AML-193 (cell line): ENCODE measurements around the gene FLII.
"Not testable (repeated sequence)": the region's sequence is repeated elsewhere in the genome, so short reads cannot be mapped to it uniquely, and the experiment has no call there.

Source experiments
- DNase-seq, 2 experiments: peaks; one replicate each; lab custom pipeline; 2025; lab: John Stamatoyannopoulos, UW

The FLII gene

DNA sequence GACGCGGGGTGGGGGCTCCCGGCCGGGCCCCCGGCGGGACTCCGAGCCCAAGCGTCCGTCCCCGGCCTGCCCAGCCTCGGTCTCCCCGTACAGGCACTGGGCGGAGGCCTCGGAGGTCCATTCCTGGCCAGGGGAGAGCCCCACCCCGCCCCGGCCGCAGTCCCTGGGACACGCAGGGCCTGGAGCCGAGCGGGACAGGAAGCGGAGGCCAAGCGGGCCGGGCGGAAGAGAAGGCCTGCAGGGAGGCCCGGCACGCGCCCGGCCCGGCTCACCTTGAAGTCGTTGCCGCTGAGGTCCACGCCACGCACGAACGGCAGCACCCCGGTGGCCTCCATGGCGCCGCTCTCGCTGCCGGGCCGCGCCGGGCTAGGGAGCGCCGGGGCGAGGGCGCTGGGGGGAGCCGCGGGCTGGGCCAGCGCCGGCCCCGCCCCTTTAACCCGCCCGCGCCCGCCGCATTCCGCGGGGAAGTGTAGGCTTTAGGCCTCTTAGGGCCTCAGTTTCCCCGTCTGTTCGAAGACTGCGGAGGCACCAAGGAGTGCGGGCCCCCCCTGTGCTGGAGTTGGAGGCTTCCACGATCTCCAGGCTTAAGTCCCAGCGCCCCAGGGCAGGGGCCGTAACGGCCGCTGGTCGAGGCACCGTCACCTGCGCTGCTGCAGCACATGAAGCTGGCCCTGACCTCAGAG lies at the start of gene FLII:
FLII (minus strand) TSS at position 383 of the 683 bp plus-strand sequence; CDS start at position 335, 48 bp downstream.
- DNase-seq = peak in 1 of 2 experiments; percentile 3

DNA sequence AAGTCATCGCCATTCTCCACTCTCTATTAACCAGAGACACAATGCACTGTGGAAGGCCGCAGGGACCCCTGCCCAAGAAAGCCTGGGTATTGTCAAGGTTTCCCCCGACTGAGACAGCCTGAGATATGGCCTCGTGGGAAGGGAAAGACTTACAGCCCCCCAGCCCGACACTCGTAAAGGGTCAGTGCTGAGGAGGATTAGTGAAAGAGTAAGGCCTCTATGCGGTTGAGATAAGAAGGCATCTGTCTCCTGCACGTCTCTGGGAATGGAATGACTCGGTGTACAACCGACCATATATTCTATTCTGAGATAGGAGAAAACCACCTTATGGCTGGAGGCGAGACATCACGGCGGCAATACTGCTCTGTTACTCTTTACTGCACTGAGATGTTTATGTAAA lies 44.7 kb upstream of the FLII start:
- DNase-seq = not testable (repeated sequence)

DNA sequence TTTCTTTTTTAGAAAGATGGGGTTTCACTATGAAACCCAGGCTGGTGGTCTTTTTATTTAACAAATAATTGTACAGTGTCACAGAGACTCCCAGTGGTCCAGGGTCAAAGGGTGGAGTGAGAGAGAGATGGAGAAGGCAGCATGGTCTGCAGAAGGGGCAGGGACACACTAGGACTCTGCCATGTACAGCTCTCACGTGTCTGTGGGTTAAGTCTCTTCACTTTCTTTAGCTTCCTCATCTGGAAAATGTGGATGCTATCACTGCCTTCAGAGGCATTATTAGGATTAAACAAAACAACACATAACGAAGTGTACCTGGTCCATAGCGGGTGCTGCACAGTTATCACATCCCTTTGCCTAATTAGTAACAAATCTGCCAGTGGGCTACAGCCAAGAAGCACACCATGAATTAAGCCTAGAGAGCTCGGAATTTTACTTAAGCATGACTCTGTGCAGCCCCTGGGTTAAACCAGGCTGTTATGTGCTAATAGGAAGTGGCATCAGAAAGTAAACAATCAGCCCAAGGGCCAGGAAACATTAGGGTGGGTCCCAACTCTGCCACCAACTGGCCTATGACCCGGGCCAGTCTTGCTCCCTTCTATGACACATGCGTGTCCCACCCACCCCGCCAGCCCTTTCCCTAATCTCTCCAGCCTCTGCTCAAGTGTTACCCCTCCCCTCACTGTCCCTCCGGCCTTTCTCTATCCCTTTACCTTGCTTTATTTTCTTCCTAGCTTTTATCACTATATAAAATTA lies 42.4 kb upstream of the FLII start:
- no peak for DNase-seq

DNA sequence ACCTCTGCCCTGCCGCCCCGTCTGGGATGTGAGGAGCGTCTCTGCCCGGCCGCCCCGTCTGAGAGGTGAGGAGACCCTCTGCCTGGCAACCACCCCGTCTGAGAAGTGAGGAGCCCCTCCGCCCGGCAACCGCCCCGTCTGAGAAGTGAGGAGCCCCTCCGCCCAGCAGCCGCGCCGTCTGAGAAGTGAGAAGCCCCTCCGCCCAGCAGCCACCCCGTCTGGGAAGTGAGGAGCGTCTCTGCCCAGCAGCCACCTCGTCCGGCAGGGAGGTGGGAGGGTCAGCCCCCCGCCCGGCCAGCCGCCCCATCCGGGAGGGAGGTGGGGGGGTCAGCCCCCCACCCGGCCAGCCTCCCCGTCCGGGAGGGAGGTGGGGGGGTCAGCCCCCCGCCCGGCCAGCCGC lies 39.5 kb upstream of the FLII start:
- DNase-seq = not testable (repeated sequence)

DNA sequence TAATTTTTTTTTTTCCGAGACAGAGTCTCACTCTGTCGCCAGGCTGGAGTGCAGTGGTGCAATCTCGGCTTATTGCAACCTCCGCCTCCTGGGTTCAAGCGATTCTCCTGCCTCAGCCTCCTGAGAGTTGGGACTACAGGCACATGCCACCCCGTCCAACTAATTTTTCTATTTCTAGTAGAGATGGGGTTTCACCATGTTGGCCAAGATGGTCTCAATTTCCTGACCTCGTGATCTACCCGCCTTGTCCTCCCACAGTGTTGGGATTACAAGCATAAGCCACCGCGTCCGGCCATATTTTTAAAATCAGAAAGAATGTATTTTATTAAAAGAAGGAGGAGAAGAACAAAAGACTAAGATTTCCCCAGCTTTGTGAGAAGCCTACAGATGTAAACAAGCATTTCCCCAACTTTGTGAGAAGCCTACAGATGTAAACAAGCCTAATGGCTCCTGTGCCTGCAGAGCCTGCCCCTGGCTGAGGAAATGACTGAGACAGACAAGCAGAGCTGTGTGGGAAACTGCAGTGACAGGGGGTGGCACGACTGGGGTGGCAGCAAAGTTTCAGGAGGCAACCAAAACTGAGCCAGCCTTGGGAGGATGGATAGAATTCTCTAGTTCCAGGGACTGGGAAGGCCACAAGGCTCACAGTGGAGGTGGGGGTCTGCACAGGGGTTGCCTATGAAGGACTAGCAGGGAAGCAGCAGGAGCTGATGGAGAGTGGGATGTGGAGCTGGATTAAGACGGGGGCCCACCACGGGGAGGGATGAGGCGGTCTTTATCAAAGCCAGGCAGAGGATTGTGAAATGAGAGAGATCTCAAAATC lies 33.4 kb upstream of the FLII start:
- DNase-seq = no peak

DNA sequence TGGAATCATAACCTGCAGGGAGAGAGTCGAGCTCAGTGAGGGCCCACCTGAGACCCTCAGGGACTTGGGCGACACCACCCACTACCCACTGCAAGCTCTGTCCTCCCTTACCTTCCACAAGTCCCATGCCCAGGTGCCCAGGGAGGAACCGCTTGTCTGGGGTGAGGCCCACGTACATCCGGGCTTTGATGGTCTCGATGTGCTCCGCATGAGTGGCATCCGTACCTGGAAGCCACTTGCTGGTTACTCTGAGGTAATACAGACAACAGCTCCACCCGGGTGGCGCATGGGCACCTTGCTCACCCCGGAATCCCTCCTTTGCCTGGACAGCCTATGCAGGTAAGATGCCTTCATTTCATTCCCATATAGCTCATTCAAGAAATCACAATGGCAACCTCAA lies 26.8 kb upstream of the FLII start:
- DNase-seq = no peak

DNA sequence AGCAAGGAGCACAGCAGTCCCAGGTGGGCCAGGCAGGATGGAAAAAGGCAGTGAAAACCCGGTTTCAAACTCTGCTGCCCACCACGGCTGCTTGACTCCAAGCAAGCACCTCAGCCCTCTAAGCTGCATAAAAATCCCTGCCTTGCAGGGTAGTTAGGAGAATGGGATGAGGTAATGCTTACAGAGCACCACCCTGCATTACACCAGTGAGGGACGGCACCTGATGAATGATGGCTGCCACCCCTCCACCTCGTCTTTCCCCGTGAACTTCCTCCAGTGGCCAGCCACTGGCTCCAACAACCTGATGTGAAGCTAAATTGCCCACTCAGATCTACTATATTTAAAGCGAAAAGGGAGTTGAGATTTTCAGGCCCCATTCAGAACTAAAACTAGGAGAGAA lies 23.2 kb upstream of the FLII start:
- DNase-seq = no peak

DNA sequence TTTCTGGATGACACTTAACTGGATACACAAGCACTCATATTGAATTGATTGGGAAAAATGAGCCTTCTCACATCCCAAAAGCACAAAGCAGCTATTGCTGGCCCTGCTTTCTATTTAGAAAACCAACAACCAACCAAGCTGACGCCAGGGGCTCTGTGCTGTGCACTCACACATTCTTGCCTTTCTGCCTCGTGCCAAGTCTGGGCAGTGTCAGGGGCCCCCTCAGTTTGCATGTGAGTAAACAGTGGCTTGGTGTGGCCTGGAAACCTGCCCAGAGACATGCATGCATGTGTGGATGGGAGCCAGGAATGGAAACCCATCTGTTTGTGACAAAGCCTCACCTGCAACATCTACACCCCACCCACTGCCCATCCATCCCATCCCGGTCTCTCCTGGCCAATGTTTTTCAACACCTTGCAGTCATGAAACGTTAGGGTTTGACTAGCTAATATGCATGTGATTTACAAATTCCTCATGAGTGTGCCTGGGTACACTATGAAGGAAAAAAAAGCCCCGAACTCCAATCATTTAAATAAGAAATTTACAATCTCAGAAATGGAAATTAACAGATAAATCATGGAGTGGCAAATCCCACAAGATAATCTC lies 22.3 kb upstream of the FLII start:
- no peak for DNase-seq

DNA sequence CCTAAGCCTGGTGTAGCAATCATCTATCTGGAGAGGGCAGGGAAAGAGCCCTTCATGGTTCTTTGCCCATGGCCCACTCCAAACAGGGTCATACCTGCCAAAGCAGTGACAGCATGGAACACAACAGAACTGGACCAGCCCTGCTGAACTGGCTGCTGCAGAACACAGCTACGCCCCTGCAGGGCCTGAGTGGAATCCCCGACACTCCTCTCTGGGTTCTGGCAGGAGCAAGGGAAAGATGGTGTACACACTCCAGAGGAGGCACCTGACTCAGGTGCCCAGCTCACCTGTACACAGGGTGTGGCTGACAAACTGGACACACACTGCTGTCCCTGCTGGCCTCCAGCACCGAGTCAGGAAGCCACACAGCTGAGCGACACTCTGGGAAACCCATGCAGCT lies 21.7 kb upstream of the FLII start:
- no peak for DNase-seq

DNA sequence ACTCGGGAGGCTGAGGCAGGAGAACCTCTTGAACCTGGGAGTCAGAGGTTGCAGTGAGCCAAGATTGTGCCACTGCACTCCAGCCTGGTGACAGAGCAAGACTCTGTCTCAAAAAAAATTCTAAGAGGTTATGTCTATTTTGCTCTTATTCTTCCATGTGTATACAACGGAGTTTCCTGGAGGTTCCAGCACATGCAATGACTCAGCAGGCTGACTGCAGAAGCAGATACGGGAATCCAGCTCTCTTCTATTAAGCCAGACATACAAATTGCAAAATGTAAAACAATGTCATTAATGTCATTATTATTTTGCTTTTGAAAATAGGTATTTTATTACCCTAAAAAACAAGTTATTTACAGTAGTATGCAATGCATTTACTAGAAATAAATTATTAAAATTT lies 20.3 kb upstream of the FLII start:
- DNase-seq = no peak

DNA sequence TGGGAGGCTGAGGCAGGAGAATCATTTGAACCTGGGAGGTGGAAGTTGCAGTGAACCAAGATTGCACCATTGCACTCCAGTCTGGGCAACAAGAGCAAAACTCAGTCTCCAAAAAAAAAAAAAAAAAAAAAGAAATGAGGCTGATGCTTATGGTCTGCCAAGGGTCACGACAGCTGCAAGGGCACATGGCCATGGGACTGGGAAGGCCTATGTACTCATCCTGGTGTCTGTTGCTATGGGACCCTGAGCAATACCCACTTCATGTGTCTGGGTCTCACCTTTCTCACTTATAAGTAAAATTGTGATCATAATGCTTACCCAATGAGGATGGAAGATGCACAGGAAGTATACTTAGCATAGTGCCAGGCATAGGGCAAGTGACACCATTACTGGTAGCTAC lies 18.5 kb upstream of the FLII start:
- DNase-seq = no peak

DNA sequence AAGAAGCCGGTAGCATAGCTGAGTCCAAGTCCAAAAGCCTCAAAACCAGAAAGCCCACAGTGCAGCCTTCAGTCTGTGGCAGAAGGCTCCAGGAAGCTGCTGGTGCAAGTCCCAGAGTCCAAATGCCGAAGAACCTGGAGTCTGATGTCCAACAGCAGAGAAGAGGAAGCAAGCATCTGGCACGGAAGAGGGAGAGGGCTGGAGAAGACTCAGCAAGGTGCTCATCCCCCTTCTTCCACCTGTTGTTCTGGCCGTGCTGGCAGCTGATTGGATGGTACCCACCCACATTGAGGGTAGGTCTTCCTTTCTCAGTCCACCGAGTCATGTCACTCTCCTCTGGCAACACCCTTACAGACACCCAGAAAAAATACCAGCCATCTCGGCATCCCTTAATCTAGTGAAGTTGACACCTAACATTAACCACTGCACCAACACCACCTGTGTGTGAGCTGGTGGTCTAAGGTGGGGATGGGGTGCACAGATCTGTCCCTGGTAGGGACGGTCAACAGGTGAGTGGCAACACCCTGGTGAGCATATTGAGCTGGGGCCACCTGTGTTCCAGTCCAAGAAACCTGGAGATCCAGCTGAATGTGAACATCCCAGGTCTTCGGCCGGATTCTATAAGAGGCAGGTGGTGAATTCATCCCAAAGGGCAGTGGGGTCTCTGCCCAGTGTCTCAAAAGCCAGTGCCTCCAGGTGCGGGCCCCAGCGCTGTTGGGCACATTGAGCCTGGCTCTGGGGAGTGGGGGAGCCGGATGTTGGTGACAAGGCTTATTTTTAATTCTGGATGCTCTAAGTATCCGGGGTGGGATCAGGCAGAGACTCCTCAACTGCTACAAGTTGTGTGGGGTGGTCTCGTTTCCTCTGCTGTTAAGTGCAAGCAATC lies 11.8 kb upstream of the FLII start:
- DNase-seq = no peak

DNA sequence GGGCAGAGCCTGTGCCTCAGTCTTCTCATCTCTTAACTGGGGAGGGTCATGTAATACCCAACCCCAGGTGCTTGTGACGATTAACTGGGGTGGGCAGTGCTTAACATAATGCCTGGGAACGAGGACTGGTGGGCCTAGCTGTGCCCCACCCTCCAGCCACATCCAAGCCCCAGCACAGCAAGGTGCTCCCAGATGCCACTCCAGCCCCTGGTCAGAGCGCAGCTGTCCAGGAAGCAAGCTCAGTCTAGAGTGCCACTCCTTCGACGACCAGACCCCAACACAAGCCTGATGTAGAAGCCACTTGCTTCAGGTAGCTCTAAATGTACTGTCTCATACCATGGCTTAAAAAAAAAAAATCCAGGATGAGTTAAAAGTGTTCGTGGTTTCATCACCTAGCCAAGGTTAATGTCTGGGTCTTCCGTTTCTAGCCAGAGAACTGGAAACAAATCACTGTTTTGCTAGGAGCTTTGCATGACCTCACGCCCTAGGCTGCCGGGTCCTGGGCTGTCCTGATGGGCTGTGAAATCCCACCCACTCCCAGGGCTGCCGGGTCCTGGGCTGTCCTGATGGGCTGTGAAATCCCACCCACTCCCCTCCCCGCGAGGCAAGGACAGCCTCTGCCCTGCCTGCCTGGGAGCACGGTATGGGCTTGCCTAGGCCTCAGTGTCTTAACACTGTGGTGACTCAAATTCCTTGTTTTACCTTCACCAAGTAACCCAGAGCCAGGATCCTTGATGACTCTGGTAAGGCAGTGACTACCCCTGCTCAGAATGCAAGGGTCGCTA lies 9.6 kb upstream of the FLII start:
- no peak for DNase-seq

DNA sequence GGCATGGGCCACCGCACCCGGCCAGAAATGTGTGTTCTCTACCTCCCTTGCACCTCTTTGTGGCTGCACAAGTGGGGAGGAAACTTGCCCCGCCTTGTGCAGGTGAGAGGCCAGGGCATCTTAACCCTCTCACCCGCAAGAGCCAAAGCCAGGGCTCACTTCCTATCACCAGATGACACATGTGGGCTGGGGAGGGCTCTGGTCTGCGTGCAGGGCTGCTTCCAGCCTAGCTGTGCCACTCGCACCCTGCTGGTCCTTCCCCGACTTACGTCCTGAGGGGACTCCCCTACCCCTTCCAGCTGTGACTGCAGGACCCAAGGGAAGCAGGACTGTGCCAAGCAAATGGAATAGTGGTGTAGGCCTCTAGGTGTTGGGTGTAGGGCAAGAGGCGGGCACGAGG lies 8.8 kb upstream of the FLII start:
- DNase-seq = no peak

DNA sequence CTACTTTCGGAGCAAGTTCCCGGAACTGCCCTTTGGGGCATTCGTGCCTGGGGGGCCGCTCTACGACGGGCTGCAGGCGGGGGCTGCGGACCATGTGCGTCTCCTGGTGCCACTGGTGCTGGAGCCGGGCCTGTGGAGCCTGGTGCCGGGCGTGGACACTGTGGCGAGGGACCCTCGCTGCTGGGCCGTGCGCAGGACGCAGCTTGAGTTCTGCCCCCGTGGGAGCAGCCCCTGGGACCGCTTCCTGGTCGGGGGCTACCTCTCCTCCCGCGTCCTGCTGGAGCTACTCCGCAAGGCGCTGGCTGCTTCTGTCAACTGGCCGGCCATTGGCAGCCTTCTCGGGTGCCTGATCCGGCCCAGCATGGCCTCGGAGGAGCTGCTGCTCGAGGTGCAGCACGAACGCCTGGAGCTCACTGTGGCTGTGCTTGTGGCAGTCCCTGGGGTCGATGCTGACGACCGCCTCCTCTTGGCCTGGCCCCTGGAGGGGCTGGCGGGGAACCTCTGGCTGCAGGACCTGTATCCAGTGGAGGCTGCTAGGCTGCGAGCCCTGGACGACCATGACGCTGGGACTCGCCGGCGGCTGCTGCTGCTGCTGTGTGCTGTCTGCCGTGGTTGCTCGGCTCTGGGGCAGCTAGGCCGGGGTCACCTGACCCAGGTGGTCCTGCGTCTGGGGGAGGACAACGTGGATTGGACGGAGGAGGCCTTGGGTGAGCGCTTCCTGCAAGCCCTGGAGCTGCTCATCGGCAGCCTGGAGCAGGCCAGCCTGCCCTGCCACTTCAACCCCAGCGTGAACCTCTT lies 5.5 kb upstream of the FLII start:
- no peak for DNase-seq

DNA sequence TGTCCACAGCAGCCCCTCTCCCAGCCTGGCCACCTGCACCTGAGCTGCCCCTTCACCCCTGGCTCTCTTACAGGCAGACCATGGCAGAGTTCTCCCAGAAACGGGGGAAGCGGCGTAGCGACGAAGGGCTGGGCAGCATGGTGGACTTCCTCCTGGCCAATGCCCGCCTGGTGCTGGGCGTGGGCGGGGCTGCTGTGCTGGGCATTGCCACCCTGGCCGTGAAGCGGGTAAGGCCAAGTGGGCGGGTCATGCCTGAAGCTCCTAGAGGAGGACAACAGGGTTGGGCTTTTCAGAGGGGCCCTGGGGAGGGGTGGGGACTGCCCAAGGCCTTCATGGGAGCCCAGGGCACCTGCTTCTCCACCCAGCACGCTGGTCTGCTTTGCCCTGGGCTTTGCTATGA lies 4.1 kb upstream of the FLII start:
- DNase-seq = no peak

DNA sequence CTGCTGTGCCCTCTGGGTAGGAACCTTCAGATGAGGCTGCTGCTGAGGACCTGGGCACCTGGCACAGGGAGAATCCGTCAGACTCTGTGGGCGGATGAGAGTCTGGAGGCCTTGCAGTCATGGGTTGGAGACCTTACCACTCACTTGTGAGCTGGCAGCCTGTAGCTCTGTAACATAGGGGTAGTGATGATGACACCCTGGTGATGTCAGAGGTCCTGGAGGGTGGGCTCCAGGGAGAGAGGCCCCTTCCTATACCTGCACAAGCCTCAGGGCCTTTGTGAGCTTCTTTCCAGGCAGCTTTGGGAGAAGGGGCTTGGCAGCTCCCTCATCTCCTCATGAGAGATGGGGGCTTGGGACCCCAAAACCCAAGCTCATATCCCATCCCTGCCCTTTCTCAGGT lies 3.6 kb upstream of the FLII start:
- no peak for DNase-seq

DNA sequence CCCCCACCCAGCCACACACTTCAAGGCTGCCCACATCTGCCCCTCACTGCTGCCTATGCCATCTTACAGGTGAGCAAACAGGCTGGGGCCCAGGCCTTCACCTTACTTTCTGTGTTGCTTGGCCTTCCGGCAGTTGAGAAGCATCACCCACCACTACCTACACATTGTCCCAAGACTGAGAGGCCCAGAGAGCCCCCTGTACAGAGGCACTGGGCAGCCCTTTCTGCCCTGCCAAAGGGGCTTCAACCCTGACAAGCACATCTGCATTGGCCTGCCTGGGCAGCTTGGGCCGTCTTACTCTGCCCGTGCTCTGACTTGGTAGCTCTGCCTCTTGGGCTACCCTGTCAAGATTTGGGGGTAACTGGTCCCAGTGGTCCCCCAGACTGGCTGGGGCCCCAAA lies 3.1 kb upstream of the FLII start:
- DNase-seq = no peak

DNA sequence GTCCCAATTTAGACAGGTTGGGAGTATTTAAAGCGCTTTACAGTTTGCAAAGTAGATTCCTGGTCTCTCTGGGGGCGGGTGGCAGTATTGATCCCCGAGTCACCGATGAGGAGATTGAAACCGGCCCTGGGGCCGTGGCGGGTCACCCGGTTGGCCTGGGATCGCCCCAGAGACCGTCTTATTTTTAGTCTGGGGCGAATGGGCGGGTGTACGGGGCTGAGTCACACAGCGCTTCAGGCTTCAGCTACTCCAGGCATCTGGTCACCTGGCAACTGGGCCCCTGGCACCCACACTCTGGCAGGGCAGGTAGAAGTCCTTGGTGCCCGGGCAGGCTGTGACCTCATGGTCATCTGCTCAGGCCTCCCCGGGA lies 2.6 kb upstream of the FLII start:
- DNase-seq = no peak
